Ishikawa (cell line): Measurements from ENCODE around the gene COX7A1.

Experiments
- CEBPB ChIP-seq: IDR thresholded peaks from 2 replicates; pipeline ENCODE4 v1.6.1; 2012
- CREB1 ChIP-seq: IDR thresholded peaks from 2 replicates; pipeline ENCODE4 v1.6.1; 2012; ENCODE audit warnings: low read depth
- EP300 ChIP-seq: IDR thresholded peaks from 2 replicates; pipeline ENCODE4 v1.6.1; 2012; ENCODE audit warnings: borderline replicate concordance
- FOXM1 ChIP-seq: IDR thresholded peaks from 2 replicates; pipeline ENCODE4 v1.6.1; 2012; ENCODE audit warnings: low read depth, borderline replicate concordance
- MAX ChIP-seq: IDR thresholded peaks from 2 replicates; pipeline ENCODE4 v1.6.1; 2012
- TAF1 ChIP-seq: IDR thresholded peaks from 2 replicates; pipeline ENCODE4 v1.6.1; 2012; ENCODE audit warnings: low read depth, mild to moderate bottlenecking
- YY1 ChIP-seq: IDR thresholded peaks from 2 replicates; pipeline ENCODE4 v1.6.1; 2012; ENCODE audit warnings: low read depth
- ZBTB7A ChIP-seq: IDR thresholded peaks from 2 replicates; pipeline ENCODE4 v1.6.1; 2012; ENCODE audit warnings: low read depth
- TF ChIP-seq, protein P1 (sequence below): IDR thresholded peaks from 2 replicates; pipeline ENCODE4 v1.6.1; 2012; ENCODE audit warnings: low read depth, mild to moderate bottlenecking

DNA sequence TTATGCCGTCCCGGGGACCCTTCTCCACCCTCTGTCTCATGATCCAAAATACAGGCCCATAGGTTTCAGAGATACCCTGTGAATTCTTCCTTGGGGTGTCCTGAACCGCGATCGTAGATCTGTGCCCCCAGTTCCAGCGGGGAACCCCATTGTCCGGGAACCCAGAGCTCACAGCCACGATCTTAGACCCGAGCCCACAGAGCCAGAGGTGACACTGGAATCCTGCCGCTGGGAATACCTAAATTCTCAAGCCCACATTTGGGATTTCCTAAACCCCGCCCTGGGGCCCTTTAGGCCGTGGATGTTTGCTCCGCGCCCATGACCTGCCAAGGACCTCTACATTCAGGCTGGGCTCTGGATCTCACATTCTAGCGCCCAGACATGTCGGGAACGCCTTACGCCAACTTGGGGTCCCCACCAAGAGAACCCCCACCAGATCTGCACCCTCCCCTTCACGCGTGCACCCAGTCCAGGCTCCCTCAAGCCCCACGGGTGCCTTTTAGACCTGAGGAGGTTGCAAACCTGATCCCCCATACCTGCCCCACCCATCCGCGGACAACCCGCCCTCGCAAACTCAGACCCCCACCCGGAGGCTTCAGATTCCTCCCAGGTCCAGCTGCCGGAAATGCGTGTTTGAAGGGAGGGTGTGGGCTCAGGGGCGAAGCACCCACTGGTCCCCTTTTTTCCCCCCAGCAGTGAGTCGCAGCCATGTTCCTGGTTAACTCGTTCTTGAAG lies 11.8 kb downstream of the COX7A1 start:
- no peak for TF ChIP-seq EP300
- TF ChIP-seq MAX: 0 out of 2 replicates have a peak, but pooled peaks have one; percentile 29
- TF ChIP-seq, protein P1, sequence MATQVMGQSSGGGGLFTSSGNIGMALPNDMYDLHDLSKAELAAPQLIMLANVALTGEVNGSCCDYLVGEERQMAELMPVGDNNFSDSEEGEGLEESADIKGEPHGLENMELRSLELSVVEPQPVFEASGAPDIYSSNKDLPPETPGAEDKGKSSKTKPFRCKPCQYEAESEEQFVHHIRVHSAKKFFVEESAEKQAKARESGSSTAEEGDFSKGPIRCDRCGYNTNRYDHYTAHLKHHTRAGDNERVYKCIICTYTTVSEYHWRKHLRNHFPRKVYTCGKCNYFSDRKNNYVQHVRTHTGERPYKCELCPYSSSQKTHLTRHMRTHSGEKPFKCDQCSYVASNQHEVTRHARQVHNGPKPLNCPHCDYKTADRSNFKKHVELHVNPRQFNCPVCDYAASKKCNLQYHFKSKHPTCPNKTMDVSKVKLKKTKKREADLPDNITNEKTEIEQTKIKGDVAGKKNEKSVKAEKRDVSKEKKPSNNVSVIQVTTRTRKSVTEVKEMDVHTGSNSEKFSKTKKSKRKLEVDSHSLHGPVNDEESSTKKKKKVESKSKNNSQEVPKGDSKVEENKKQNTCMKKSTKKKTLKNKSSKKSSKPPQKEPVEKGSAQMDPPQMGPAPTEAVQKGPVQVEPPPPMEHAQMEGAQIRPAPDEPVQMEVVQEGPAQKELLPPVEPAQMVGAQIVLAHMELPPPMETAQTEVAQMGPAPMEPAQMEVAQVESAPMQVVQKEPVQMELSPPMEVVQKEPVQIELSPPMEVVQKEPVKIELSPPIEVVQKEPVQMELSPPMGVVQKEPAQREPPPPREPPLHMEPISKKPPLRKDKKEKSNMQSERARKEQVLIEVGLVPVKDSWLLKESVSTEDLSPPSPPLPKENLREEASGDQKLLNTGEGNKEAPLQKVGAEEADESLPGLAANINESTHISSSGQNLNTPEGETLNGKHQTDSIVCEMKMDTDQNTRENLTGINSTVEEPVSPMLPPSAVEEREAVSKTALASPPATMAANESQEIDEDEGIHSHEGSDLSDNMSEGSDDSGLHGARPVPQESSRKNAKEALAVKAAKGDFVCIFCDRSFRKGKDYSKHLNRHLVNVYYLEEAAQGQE: no peak
- TF ChIP-seq YY1: no peak
- no peak for TF ChIP-seq FOXM1
- TF ChIP-seq CREB1: no peak
- TF ChIP-seq TAF1: no peak; the same call in 1 of the 2 replicates
- peak; percentile 29; the same call in 1 of the 2 replicates for TF ChIP-seq ZBTB7A
- TF ChIP-seq CEBPB: no peak
